Measurements from ENCODE around the gene RTP1. TPM values are rescaled to one million over a fixed set of nuclear protein-coding genes. Genes with fewer than 3 reads are reported as not detected.

Gene RTP1
- total RNA-seq, 1 donor from 2014 or later, result not detected

GRCh38 chr3:187210545-187211327, 13.4 kb downstream of the RTP1 start:
- no peak for FAIRE-seq
- DNase-seq (ENCODE audit: low read depth), result no peak
- H3K36me3 ChIP-seq (ENCODE audit: control insufficient read depth, insufficient read depth, low read length), result no peaks in the 10 kb centered on the region
- no peak for TF ChIP-seq CTCF (IDR thresholded peaks at IDR 0.05; ENCODE audit: insufficient read depth, low read length, severe bottlenecking)
- no peak overlapping the region for H3K4me3 ChIP-seq (ENCODE audit: low read depth, low read length)
- no peaks in the 10 kb centered on the region for H3K27me3 ChIP-seq (ENCODE audit: control insufficient read depth, insufficient read depth, low read length)

- DNase-seq (ENCODE audit: low read depth), result peak; percentile 69
- H3K27me3 ChIP-seq (ENCODE audit: control insufficient read depth, insufficient read depth, low read length), result no peaks in the 10 kb centered on the region
- no peak for TF ChIP-seq CTCF (IDR thresholded peaks at IDR 0.05; ENCODE audit: insufficient read depth, low read length, severe bottlenecking)
- no peak overlapping the region for H3K4me3 ChIP-seq (ENCODE audit: low read depth, low read length)
- FAIRE-seq, result no peak
- no peaks in the 10 kb centered on the region for H3K36me3 ChIP-seq (ENCODE audit: control insufficient read depth, insufficient read depth, low read length)
Observed at GRCh38 chr3:187211532-187212195, 14.4 kb downstream of the RTP1 start.

GRCh38 chr3:187212196-187212545, 14.9 kb downstream of the RTP1 start:
- Histone ChIP-seq H3K4me3 (ENCODE audit: low read depth, low read length) (no peak overlapping the region), H3K27me3 (ENCODE audit: control insufficient read depth, insufficient read depth, low read length) (no peaks in the 10 kb centered on the region), H3K36me3 (ENCODE audit: control insufficient read depth, insufficient read depth, low read length) (no peaks in the 10 kb centered on the region)
- no peak for TF ChIP-seq CTCF (IDR thresholded peaks at IDR 0.05; ENCODE audit: insufficient read depth, low read length, severe bottlenecking)
- DNase-seq (ENCODE audit: low read depth) (no peak), FAIRE-seq (no peak)

- Histone ChIP-seq H3K36me3 (ENCODE audit: control insufficient read depth, insufficient read depth, low read length) (no peaks in the 10 kb centered on the region), H3K27me3 (ENCODE audit: control insufficient read depth, insufficient read depth, low read length) (no peaks in the 10 kb centered on the region), H3K4me3 (ENCODE audit: low read depth, low read length) (no peak overlapping the region)
- FAIRE-seq, result no peak
- TF ChIP-seq CTCF (IDR thresholded peaks at IDR 0.05; ENCODE audit: insufficient read depth, low read length, severe bottlenecking), result no peak
- DNase-seq (ENCODE audit: low read depth), result no peak
Observed at GRCh38 chr3:187212705-187213104, 15.4 kb downstream of the RTP1 start.

- H3K4me3 ChIP-seq (ENCODE audit: low read depth, low read length), result no peak overlapping the region
- TF ChIP-seq CTCF (IDR thresholded peaks at IDR 0.05; ENCODE audit: insufficient read depth, low read length, severe bottlenecking), result no peak
- FAIRE-seq, result no peak
- no peaks in the 10 kb centered on the region for H3K36me3 ChIP-seq (ENCODE audit: control insufficient read depth, insufficient read depth, low read length)
- DNase-seq (ENCODE audit: low read depth), result no peak
- H3K27me3 ChIP-seq (ENCODE audit: control insufficient read depth, insufficient read depth, low read length), result no peaks in the 10 kb centered on the region
Observed at GRCh38 chr3:187213616-187214015, 16.3 kb downstream of the RTP1 start.

Data from bronchial epithelial cell (primary cell).